NCI-H2196 (cell line): ENCODE results near the gene CTDP1.

Experiments used
- DNase-seq: peaks from one replicate; lab custom pipeline; 2025; ENCODE audit not compliant: unreplicated experiment; lab: John Stamatoyannopoulos, UW

Gene CTDP1

DNA sequence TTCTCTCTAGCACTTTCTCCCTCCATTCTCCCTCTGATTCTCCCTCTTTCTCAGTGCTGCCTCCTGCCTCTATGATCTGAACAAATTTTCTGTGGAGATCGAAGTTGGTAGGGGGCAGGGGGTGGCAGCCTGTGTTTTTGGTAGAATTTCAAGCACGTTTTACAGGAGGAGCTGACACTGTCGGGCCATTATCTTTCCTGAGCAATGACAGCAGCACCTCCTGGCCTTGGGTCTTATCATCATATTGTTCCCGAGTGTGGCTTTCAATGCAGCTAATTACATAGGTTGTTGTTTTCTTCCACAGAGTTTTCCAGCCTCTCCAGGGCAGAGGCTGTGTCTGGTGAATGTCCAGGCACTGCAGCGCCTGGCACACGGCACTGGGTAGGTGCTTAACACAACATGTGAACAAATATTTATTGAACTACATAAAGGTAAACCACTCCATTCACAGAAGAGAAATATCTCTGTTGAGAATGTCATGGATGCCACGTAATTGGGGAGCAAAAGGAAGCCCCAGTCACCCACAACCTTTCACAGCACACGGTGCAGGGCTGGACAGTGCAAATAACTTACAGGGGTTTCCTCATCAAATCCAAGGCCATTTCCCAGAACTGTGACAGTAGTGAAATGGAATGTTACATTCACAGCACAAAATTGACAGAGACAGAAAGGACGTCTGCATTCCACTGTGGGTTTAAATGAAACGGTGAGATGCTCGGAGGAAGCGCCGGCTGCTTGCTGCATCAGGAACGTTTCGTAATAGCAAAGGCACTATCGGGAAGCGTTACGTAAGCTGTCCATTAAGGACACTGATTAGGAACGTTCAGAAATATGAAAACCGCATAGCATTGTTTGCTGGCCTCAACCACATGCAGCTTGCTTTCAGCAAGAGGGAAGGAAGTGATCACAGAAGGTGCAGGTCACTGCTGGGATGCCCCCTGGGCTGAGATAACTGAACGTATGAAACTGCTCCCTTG lies 111.7 kb downstream of the CTDP1 start:
- DNase-seq, result no peak

GRCh38 chr18:79792096-79792987 lies 112.7 kb downstream of the CTDP1 start:
- DNase-seq, result no peak

DNA sequence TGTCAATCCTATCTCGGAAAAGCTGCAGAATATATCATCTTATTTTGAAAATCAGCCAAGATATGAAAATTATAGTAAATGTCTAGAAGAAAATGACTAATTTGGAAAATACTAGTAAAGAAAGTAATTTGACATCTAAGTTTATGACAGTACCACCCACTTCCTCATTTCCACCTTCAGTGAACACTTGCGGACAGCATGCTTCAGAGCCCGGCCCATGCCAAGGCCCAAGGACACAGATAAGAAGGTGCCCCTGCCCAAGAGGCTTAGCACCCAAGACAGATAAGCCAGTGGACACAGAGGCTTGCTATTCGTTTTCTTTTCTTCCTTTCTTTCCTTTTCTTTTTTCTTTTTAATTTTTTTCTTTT lies 113.4 kb downstream of the CTDP1 start:
- no peak for DNase-seq

DNA sequence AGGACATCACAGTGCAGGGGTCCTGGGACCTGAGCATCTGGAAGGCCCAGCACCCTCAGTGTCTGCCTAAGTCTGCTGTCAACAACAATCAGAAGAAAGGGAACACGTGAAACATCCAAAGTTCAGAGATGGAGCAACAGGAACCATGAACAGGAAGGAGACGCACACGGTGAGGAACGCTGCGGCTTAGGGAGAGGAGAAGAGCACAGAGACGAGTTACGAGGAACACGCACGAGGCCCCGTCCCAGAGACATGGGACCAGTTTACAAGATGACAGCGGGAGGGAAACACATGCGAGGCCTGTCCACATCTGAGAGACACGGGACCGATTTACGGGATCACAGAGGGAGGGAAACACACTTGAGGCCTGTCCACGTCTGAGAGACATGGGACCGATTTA lies 115.2 kb downstream of the CTDP1 start:
- no peak for DNase-seq

- no peak for DNase-seq
Observed at GRCh38 chr18:79795446-79795845, 115.8 kb downstream of the CTDP1 start.

- no peak for DNase-seq
Observed at GRCh38 chr18:79796016-79796415, 116.4 kb downstream of the CTDP1 start.

DNA sequence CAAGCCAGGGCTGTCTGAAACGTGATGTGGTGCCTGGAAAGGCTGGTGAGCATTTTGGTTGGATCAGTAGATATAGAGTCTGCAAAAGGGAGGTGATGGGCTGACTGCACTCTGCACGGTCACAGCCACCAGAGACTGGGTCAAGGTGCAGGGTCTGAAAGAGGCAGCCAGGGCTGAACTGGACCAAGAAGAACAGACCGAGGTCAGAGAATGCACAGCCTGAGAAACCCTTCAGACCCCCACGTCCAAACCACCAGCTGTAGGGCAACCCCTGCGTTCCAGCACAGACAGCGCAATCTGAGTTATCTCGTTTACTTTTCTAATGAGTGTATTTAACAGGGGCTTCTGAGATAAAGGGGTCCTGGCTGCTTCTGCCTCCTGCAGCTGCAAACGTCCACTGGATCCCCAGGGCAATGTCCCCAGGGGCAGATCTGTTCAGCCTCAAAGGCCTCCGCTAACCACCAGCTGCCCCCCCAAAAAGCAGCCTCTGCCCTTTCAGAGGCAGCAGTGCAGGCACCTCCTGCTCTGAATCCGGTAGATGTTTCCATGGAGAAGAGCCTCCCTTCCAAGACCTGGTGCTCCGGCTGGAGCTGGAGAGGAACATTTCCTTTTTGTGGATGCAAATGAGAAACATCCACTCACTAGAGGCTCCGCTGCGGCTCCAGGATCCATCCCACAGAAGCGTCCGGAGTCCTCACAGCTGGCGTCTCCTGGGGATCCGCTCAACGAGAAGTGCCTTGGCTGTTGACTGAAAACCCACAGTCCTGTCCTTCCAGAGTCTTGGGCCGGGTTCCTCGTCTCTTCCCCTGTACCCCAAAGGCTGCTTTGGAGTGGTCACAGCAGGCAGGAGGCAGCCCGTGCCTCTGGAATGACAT lies 117.2 kb downstream of the CTDP1 start:
- DNase-seq, result no peak

DNA sequence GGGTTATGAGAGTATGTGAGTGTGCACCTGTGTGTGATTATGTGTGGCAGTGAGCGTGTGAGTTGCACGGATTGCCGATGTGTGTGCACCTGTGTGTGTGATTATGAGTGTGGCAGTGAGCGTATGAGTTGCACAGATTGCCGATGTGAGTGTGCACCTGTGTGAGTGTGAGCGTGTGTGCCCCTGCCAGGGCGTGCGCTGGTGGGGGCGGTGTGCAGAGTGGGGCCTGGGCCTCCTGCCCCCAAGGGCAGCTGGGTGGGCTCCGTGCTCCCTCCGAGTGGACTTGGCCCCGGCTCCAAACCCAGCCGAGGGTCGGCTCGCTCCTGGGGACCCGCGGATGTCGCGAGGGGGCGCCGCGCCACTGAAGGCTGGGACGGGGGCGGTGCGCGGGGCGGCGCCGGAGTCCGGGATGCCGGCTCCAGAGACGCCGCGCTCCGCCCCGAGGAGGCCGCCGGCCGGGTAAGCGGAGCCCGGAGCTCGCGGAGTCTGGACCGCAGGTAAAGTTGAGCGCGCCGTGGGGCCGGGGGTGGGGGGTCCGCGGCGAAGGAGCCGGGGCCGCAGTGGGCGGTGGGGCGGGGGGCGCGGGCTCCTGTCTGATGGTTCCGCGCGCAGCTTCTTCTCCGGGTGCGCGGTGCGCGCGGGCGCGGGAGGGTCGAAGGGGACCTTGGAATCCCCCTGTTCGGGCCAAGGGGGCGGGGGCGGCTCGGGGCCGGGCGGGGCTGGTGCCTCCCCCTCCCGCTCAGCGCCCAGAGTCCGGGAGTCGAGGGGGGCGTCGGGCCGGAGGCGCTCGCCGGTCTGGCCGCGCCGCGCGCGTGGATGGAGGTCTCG lies 118.1 kb downstream of the CTDP1 start, which contains the start of gene KCNG2:
Gene KCNG2 (plus strand): TSS at position 421 of the 828 bp plus-strand sequence. CDS start 65,730 bp downstream, outside the sequence.
- peak; percentile 26 for DNase-seq

- no peak for DNase-seq
Observed at GRCh38 chr18:79798346-79798998, 118.9 kb downstream of the CTDP1 start.

DNA sequence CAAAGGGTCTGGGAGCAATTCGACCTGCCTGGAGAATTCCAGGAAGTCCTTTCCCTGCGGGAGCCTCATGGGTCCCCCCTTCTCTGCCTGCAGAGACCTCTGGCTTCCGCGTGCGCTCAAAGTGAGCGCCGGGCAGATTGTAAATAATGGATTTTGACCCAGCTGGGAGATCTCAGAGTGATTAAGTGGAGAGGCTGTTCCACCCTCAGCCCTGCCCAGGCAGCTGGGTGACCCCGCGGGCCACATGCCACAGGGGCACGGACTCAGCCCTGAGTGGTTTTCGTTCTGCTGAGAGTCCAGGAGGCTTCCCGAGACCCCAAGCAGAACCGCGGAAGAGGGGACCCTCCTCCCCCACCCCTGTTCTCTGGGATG lies 119.4 kb downstream of the CTDP1 start:
- no peak for DNase-seq

DNA sequence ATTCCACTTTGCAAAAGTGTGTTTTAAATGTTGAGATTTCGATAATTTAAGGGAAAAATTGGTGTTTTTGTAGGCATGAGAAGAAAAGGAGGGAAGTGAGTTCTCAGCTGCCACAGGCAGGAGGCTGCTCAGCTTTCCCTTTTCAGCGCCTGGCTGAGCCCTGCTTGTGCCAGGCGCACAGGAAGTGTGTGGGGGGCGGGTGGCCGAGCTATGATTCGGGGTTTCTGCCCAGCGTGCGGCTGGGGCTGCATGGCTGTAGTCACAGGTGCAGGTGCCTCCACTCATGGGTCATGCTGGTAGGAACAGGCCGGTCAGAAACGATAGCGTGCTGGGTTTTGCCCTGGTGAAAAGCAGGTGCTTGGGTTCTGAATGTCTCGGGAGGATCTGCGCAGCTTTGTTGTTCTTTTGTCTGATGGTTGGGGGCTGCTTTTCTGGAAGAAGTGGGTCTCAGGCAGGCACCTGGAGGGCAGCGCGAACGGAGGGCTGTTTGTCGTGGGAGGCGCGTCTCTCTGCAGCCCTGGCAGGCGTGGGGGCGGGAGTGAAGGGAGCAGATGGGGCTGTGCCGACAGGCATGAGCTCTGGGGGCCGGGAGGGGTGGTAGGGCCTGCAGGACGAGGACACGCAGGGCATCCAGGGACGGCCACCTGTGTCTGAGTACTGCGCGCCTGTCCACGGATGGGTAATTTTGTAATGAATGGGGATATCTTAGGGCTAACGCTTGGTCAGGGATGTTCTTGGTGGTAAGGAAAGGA lies 120.2 kb downstream of the CTDP1 start:
- DNase-seq, result no peak

- no peak for DNase-seq
Observed at GRCh38 chr18:79800371-79801180, 121.0 kb downstream of the CTDP1 start.

- no peak for DNase-seq
Observed at GRCh38 chr18:79801217-79801616, 121.6 kb downstream of the CTDP1 start.

DNA sequence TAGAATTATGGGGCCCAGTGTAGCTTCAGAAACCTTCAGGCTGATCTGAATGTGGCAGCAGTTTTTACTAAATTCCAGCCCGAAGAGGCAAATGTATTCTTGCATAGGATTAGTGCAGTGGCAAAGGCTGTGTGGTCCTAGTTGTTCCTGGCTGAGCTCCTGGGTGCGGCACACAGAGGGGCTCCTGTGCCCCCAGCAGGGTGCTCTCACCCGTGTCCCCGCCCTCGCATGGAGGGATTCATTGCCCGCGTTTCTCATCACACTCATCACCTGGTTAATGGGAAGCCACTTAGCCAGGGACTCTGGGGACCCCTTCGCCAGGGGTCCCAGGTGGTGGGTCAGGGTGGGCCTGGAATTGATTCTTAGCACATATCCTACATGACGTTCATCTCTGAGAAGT lies 122.0 kb downstream of the CTDP1 start:
- no peak for DNase-seq

- no peak for DNase-seq
Observed at GRCh38 chr18:79802298-79802697, 122.7 kb downstream of the CTDP1 start.

GRCh38 chr18:79803611-79804051 lies 124.0 kb downstream of the CTDP1 start:
- no peak for DNase-seq
